Measurements from ENCODE around the gene TCF19.

Gene TCF19

DNA sequence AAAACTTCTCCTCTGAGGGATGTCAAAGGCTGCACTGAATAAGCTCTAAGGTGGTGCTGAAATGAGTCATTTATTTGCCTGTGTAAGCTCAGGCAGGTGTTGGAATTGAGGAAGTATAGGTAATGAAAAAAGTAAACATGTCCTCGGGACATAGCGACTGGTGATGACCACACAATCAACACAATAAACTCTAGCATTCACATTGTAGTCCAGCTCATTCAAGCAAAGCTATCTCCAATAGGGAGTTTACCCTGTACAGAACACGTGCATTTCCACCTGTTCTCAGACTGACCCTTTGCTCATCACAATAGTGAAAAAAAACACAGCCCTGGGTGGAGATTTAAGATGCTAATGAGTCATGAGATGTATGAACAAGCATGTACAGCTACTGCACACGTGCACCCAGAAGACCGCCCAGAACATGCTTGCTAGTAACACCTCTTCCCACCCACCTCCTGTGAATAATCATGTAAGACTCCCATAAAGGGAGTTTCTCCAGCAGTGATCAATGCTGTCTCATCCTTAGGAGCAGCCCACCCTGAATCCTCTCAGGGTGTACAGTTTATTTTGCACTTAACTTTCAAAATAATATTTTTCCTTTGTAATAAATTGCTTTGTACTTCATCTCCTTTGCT, 45.1 kb downstream of the TCF19 start:
- DNase-seq (ENCODE audit: insufficient read length, low spot score) (no peak), FAIRE-seq (peak; percentile 83)
- TF ChIP-seq SPI1 (IDR thresholded peaks at IDR 0.05; ENCODE audit: low read depth, low read length) (no peak), POLR2A (IDR thresholded peaks at IDR 0.05; ENCODE audit: low read depth, low read length) (no peak), POLR2AphosphoS5 (IDR thresholded peaks at IDR 0.05; ENCODE audit: low read depth, low read length) (0 out of 2 replicates have a peak, but pooled peaks have one; percentile 29), POU2F2 (IDR thresholded peaks at IDR 0.05; ENCODE audit: low read depth, low read length) (peak; percentile 63; the same call in 1 of the 2 replicates), PAX5 (IDR thresholded peaks at IDR 0.05; ENCODE audit: insufficient read depth, low read length, severe bottlenecking) (no peak), TAF1 (IDR thresholded peaks at IDR 0.05; ENCODE audit: low read depth, low read length) (no peak)

DNA sequence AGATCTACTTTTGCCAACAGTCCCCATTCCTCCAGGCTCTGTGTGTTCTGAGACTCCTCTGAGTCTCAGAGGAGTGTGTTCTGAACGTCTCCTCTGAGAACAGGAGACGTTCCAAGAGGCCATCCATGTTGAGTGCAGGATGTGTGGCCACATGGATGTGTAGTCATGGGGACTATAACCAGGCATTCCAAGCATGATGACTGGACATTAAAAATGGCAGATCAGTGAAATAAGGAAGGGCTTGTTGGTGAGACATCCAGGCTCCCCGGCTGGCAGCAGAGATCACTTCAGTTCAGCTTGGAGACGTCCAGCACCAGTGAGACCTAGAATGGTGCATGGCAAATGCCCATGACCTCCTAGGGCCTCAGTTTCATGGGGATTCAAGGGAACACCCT, 46.4 kb downstream of the TCF19 start:
- DNase-seq (ENCODE audit: insufficient read length, low spot score), result no peak
- peak; percentile 40 for FAIRE-seq
- TF ChIP-seq POLR2AphosphoS5 (IDR thresholded peaks at IDR 0.05; ENCODE audit: low read depth, low read length) (no peak), POLR2A (IDR thresholded peaks at IDR 0.05; ENCODE audit: low read depth, low read length) (no peak), SPI1 (IDR thresholded peaks at IDR 0.05; ENCODE audit: low read depth, low read length) (no peak), PAX5 (IDR thresholded peaks at IDR 0.05; ENCODE audit: insufficient read depth, low read length, severe bottlenecking) (no peak), TAF1 (IDR thresholded peaks at IDR 0.05; ENCODE audit: low read depth, low read length) (no peak), POU2F2 (IDR thresholded peaks at IDR 0.05; ENCODE audit: low read depth, low read length) (no peak)

- FAIRE-seq (no peak), DNase-seq (ENCODE audit: insufficient read length, low spot score) (no peak)
- TF ChIP-seq PAX5 (IDR thresholded peaks at IDR 0.05; ENCODE audit: insufficient read depth, low read length, severe bottlenecking) (no peak), POLR2AphosphoS5 (IDR thresholded peaks at IDR 0.05; ENCODE audit: low read depth, low read length) (no peak)
Observed at GRCh38 chr6:31205638-31206037, 47.2 kb downstream of the TCF19 start.

GRCh38 chr6:31208506-31208905, 50.1 kb downstream of the TCF19 start:
- FAIRE-seq (no peak), DNase-seq (ENCODE audit: insufficient read length, low spot score) (no peak)
- no peak for TF ChIP-seq POU2F2 (IDR thresholded peaks at IDR 0.05; ENCODE audit: low read depth, low read length)
- no peak for TF ChIP-seq PAX5 (IDR thresholded peaks at IDR 0.05; ENCODE audit: insufficient read depth, low read length, severe bottlenecking)
- TF ChIP-seq POLR2AphosphoS5 (IDR thresholded peaks at IDR 0.05; ENCODE audit: low read depth, low read length), result no peak
- TF ChIP-seq TAF1 (IDR thresholded peaks at IDR 0.05; ENCODE audit: low read depth, low read length), result no peak
- no peak for TF ChIP-seq POLR2A (IDR thresholded peaks at IDR 0.05; ENCODE audit: low read depth, low read length)
- TF ChIP-seq SPI1 (IDR thresholded peaks at IDR 0.05; ENCODE audit: low read depth, low read length), result no peak

DNA sequence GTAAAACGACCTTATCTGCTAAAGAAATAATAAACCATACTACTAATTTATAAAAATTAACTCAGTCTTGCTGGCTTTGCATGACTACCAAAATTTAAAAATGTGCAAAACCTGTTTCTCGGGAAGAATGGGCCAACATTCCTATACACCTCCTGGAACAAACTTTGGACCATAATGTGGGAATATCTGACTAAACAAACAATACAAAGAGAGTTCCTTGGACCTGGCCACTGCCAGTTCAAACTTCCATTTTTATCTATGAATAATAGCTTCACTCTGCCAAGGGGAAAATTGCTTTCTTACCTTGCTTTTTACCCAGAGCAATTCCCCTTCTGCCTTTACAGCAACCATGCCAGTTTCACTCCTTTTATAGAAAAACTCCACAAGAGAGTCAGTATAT, 50.7 kb downstream of the TCF19 start:
- FAIRE-seq (no peak), DNase-seq (ENCODE audit: insufficient read length, low spot score) (no peak)
- no peak for TF ChIP-seq POLR2A (IDR thresholded peaks at IDR 0.05; ENCODE audit: low read depth, low read length)
- TF ChIP-seq POU2F2 (IDR thresholded peaks at IDR 0.05; ENCODE audit: low read depth, low read length), result no peak
- TF ChIP-seq POLR2AphosphoS5 (IDR thresholded peaks at IDR 0.05; ENCODE audit: low read depth, low read length), result no peak
- TF ChIP-seq SPI1 (IDR thresholded peaks at IDR 0.05; ENCODE audit: low read depth, low read length), result no peak
- TF ChIP-seq PAX5 (IDR thresholded peaks at IDR 0.05; ENCODE audit: insufficient read depth, low read length, severe bottlenecking), result no peak
- no peak for TF ChIP-seq TAF1 (IDR thresholded peaks at IDR 0.05; ENCODE audit: low read depth, low read length)

GRCh38 chr6:31210123-31210522, 51.7 kb downstream of the TCF19 start:
- no peak for FAIRE-seq
- TF ChIP-seq PAX5 (IDR thresholded peaks at IDR 0.05; ENCODE audit: insufficient read depth, low read length, severe bottlenecking) (no peak), SPI1 (IDR thresholded peaks at IDR 0.05; ENCODE audit: low read depth, low read length) (no peak)

GRCh38 chr6:31210741-31211532, 52.5 kb downstream of the TCF19 start:
- no peak for TF ChIP-seq POLR2AphosphoS5 (IDR thresholded peaks at IDR 0.05; ENCODE audit: low read depth, low read length)
- no peak for TF ChIP-seq POU2F2 (IDR thresholded peaks at IDR 0.05; ENCODE audit: low read depth, low read length)
- TF ChIP-seq TAF1 (IDR thresholded peaks at IDR 0.05; ENCODE audit: low read depth, low read length), result no peak
- TF ChIP-seq POLR2A (IDR thresholded peaks at IDR 0.05; ENCODE audit: low read depth, low read length), result no peak
- TF ChIP-seq SPI1 (IDR thresholded peaks at IDR 0.05; ENCODE audit: low read depth, low read length), result no peak
- TF ChIP-seq PAX5 (IDR thresholded peaks at IDR 0.05; ENCODE audit: insufficient read depth, low read length, severe bottlenecking), result no peak
- DNase-seq (ENCODE audit: insufficient read length, low spot score) (no peak), FAIRE-seq (no peak)

More at GRCh38 chr6:31210123-31210522, 51.7 kb downstream of the TCF19 start:
- no peak for DNase-seq (ENCODE audit: insufficient read length, low spot score)

Measured in GM12891 (cell line).